ENCODE data around the gene LY86. TPM values are rescaled to one million over a fixed set of nuclear protein-coding genes. Genes with fewer than 3 reads are reported as not detected.
"Not testable (repeated sequence)": the region's sequence is repeated elsewhere in the genome, so short reads cannot be mapped to it uniquely, and the experiment has no call there.

LY86 gene
- total RNA-seq, 6 donors from 2014 or later, result 2.1 to 21.9 (median 9.5) TPM

DNA sequence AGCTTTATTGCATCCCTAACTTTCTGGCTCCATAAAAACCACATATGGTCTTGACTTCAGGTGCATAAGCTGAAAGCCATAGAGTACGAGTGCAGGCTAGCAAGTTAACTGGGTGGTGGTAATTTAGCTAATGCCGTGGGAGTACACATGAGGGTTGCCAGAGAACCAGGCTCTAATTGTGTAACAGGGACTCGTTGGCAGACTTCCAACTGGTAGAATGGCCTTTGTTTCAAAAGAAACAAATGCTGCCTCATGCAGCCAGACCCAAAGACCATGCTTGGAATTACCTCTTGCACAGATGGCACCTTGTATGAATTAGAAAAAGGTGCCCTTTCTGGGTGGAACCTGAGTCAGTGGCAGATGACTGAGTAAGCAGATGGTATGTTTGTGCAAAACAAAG, 73.2 kb downstream of the LY86 start:
- no peaks in the 10 kb centered on the region for H3K9me3 ChIP-seq
- TF ChIP-seq POLR2A (IDR thresholded peaks at IDR 0.05) (no peak), EP300 (IDR thresholded peaks at IDR 0.05) (no peak)
- no peak overlapping the region for H3K4me3 ChIP-seq
- 7 to 11% methylated on average over 3 of the region's 3 CpGs for WGBS, 2 donors
- no peaks in the 10 kb centered on the region for H3K36me3 ChIP-seq
- DNase-seq (peak in 1 of 2 donors; percentile 72), ATAC-seq (ENCODE audit: low FRiP score in 2 of 2) (peak in 1 of 2 donors; percentile 41)
- H3K27ac ChIP-seq, result peak overlapping the region in 3 of 4 donors; percentile 21 to 71 (median 62)
- peaks cover 45 to 66% (median 60%) of the 10 kb centered on the region in 4 donors for H3K4me1 ChIP-seq
- no peaks in the 10 kb centered on the region for H3K27me3 ChIP-seq

DNA sequence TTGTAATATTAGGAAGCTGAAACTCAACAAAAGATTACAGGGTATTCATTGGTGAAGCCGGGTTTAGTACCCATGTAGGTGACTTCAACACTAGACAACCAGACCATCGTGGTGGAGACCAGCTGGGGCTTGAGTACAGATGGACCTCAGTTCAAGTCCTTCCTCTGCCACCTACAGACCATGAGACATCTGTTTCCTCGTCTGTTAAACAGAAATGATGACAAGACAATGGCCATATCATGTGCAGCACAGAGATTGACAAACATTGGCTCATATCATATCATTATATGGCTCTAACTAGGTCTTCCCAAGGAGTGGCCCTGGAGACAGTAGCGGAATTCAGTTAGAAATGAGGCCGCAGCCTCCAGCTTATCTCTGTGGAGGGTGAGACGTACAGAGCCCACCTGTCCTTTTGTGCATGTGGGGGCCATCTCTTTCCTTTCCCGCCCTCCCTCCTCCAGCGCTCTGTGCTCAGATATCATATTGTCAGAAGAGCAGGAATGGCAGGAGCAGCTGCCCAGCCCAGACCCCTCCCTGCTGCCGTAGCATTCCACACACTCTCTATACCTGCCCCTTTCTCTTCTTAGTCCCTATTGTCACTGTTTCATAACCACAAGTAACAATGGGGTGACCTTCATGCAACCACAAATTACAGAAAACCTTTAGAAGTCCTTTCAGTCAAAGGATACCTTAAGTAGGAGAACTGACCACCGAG, 75.1 kb downstream of the LY86 start:
- ATAC-seq (ENCODE audit: low FRiP score in 2 of 2) (no peak), DNase-seq (no peak)
- Histone ChIP-seq H3K4me1 (peaks cover 36 to 60% (median 51%) of the 10 kb centered on the region in 4 donors), H3K4me3 (no peak overlapping the region), H3K27ac (no peak overlapping the region), H3K9me3 (no peaks in the 10 kb centered on the region), H3K36me3 (no peaks in the 10 kb centered on the region), H3K27me3 (no peaks in the 10 kb centered on the region)
- WGBS, 2 donors, result 87 to 89% methylated on average over 10 of the region's 10 CpGs
- no peak for TF ChIP-seq POLR2A (IDR thresholded peaks at IDR 0.05)
- TF ChIP-seq POLR2AphosphoS5 (IDR thresholded peaks at IDR 0.05), result no peak
- TF ChIP-seq EP300 (IDR thresholded peaks at IDR 0.05), result no peak
- TF ChIP-seq, protein P1, sequence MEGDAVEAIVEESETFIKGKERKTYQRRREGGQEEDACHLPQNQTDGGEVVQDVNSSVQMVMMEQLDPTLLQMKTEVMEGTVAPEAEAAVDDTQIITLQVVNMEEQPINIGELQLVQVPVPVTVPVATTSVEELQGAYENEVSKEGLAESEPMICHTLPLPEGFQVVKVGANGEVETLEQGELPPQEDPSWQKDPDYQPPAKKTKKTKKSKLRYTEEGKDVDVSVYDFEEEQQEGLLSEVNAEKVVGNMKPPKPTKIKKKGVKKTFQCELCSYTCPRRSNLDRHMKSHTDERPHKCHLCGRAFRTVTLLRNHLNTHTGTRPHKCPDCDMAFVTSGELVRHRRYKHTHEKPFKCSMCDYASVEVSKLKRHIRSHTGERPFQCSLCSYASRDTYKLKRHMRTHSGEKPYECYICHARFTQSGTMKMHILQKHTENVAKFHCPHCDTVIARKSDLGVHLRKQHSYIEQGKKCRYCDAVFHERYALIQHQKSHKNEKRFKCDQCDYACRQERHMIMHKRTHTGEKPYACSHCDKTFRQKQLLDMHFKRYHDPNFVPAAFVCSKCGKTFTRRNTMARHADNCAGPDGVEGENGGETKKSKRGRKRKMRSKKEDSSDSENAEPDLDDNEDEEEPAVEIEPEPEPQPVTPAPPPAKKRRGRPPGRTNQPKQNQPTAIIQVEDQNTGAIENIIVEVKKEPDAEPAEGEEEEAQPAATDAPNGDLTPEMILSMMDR (IDR thresholded peaks at IDR 0.05), result no peak

DNA sequence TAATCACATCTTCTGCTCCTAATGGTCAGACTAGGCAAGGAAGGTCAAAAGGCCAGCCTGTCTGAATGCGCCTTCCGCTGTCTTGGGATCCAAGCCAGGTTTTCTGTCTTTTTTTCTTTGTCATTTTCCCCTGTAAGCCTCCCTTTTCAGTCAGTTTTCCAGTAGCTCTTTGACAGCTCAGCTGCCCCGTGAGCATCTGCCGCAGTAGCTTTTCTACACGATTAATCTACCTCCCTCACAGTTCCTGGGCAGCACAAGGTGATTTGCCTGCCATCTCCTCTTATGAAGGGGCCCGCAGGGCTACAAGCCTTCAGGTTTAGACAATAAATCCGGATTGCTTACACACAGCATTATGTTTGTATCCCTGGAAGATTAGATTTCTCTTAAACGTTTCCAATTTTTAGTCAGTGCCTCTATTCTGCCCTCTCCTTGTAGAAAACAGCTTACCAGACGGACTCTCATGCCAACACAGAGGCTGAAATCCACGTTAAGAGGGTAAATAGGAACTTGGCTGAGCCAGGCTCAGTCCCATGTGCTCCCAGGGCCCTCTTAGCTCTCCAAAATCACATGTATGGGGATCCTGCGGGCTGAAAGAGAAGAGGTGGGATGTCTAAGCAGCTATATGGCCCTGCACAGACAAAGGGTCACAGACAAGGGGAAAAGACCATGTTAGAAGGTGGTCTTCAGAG, 77.2 kb downstream of the LY86 start:
- no peaks in the 10 kb centered on the region for H3K27me3 ChIP-seq
- no peaks in the 10 kb centered on the region for H3K36me3 ChIP-seq
- TF ChIP-seq POLR2AphosphoS5 (IDR thresholded peaks at IDR 0.05), result no peak
- TF ChIP-seq, protein P1 (IDR thresholded peaks at IDR 0.05), result no peak
- TF ChIP-seq EP300 (IDR thresholded peaks at IDR 0.05), result no peak
- no peak for TF ChIP-seq POLR2A (IDR thresholded peaks at IDR 0.05)
- peak overlapping the region in 3 of 4 donors; percentile 8 to 44 (median 24) for H3K27ac ChIP-seq
- H3K9me3 ChIP-seq, result no peaks in the 10 kb centered on the region
- ATAC-seq (ENCODE audit: low FRiP score in 2 of 2), result no peak
- peaks cover 19 to 41% (median 34%) of the 10 kb centered on the region in 4 donors for H3K4me1 ChIP-seq
- WGBS, 2 donors, result 47 to 61% methylated on average over 11 of the region's 11 CpGs
- H3K4me3 ChIP-seq, result no peak overlapping the region
- no peak for DNase-seq

DNA sequence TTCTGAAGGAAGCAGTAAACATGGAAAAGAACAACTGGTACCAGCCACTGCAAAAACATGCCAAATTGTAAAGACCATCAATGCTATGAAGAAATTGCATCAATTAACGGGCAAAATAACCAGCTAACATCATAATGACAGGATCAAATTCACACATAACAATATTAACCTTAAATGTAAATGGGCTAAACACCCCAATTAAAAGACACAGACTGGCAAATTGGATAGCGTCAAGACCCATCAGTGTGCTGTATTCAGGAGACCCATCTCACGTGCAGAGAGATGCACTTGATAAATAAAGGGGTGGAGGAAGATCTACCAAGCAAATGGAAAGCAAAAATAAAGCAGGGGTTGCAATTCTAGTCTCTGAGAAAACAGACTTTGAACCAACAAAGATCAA, 81.6 kb downstream of the LY86 start:
- DNase-seq; H3K36me3 ChIP-seq; ATAC-seq (ENCODE audit: low FRiP score in 2 of 2); H3K27me3 ChIP-seq; H3K9me3 ChIP-seq; H3K4me3 ChIP-seq; H3K27ac ChIP-seq: not testable (repeated sequence)
- WGBS, 2 donors, result 91% methylated on average over 3 of the region's 3 CpGs
- H3K4me1 ChIP-seq, result peaks cover 0 to 14% (median 9%) of the 10 kb centered on the region in 4 donors

DNA sequence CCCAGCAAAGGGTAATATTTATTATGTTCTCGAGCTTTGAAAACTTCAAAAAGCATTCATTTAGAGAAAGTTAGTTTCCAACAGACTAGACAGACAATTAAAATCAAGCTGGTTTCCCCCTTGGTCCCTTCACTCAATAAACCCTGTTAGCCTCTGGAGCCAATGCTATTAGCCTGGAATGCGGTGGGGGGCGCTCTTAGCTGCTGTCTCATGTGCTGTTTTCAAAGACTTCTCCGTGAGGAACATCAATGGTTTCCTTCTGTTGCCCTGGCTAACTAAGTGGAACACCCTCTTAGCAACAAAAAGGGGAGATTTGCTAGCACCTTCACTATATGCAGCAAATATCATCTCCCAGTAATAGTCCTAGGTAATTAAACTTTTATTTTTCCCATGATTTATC, 86.4 kb downstream of the LY86 start:
- no peak for DNase-seq
- TF ChIP-seq, protein P1 (IDR thresholded peaks at IDR 0.05), result no peak
- TF ChIP-seq POLR2AphosphoS5 (IDR thresholded peaks at IDR 0.05) (no peak), EP300 (IDR thresholded peaks at IDR 0.05) (no peak), POLR2A (IDR thresholded peaks at IDR 0.05) (no peak)
- WGBS, 2 donors, result 51 to 80% methylated on average over 4 of the region's 4 CpGs

More for the DNA sequence above, 86.4 kb downstream of the LY86 start:
- no peak overlapping the region for H3K4me3 ChIP-seq
- H3K27me3 ChIP-seq, result no peaks in the 10 kb centered on the region
- H3K9me3 ChIP-seq, result no peaks in the 10 kb centered on the region
- no peaks in the 10 kb centered on the region for H3K36me3 ChIP-seq
- ATAC-seq (ENCODE audit: low FRiP score in 2 of 2), result no peak
- no peak overlapping the region for H3K27ac ChIP-seq
- peaks cover 14 to 31% (median 28%) of the 10 kb centered on the region in 4 donors for H3K4me1 ChIP-seq

All from upper lobe of left lung (tissue), 6 donors.